Ishikawa (cell line): ENCODE measurements around the gene CDH23.

Experiments used
- CREB1 ChIP-seq: IDR thresholded peaks from 2 replicates; pipeline ENCODE4 v1.6.1; 2012; ENCODE audit warnings: low read depth
- EGR1 ChIP-seq: IDR thresholded peaks from 2 replicates; pipeline ENCODE4 v1.6.1; 2012
- EP300 ChIP-seq: IDR thresholded peaks from 2 replicates; pipeline ENCODE4 v1.6.1; 2012; ENCODE audit warnings: borderline replicate concordance
- FOXM1 ChIP-seq: IDR thresholded peaks from 2 replicates; pipeline ENCODE4 v1.6.1; 2012; ENCODE audit warnings: low read depth, borderline replicate concordance
- RAD21 ChIP-seq: IDR thresholded peaks from 2 replicates; pipeline ENCODE4 v1.6.1; 2012; ENCODE audit warnings: low read depth
- TAF1 ChIP-seq: IDR thresholded peaks from 2 replicates; pipeline ENCODE4 v1.6.1; 2012; ENCODE audit warnings: low read depth, mild to moderate bottlenecking
- TCF12 ChIP-seq: IDR thresholded peaks from 2 replicates; pipeline ENCODE4 v1.6.1; 2012; ENCODE audit warnings: low read depth
- TEAD4 ChIP-seq: IDR thresholded peaks from 2 replicates; pipeline ENCODE4 v1.6.1; 2012
- ZBTB7A ChIP-seq: IDR thresholded peaks from 2 replicates; pipeline ENCODE4 v1.6.1; 2012; ENCODE audit warnings: low read depth
- TF ChIP-seq, protein P1 (sequence below): IDR thresholded peaks from 2 replicates; pipeline ENCODE4 v1.6.1; 2012; ENCODE audit warnings: low read depth, mild to moderate bottlenecking

DNA sequence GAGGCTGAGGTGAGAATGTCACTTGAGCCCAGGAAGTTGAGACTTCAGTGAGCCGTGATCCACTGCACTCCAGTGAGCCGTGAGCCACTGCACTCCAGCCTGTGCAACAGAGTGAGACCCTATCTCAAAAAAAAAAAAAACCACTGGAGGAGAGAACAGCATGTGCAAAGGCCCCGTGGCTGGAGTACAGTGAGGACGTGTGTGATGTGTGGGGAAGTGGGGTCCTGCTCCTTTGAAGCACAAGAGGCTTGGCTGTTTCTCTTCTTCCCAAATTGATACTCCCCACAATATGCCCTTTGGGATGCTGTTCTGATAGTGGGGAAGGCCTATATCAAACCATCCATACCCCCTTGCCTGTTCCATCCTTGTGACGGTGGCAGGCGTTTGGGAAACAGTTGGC, 254.7 kb downstream of the CDH23 start:
- TF ChIP-seq TAF1 (no peak), TCF12 (no peak), EGR1 (no peak), RAD21 (no peak), TEAD4 (no peak), FOXM1 (no peak), EP300 (no peak), ZBTB7A (no peak), CREB1 (no peak)
- TF ChIP-seq, protein P1, sequence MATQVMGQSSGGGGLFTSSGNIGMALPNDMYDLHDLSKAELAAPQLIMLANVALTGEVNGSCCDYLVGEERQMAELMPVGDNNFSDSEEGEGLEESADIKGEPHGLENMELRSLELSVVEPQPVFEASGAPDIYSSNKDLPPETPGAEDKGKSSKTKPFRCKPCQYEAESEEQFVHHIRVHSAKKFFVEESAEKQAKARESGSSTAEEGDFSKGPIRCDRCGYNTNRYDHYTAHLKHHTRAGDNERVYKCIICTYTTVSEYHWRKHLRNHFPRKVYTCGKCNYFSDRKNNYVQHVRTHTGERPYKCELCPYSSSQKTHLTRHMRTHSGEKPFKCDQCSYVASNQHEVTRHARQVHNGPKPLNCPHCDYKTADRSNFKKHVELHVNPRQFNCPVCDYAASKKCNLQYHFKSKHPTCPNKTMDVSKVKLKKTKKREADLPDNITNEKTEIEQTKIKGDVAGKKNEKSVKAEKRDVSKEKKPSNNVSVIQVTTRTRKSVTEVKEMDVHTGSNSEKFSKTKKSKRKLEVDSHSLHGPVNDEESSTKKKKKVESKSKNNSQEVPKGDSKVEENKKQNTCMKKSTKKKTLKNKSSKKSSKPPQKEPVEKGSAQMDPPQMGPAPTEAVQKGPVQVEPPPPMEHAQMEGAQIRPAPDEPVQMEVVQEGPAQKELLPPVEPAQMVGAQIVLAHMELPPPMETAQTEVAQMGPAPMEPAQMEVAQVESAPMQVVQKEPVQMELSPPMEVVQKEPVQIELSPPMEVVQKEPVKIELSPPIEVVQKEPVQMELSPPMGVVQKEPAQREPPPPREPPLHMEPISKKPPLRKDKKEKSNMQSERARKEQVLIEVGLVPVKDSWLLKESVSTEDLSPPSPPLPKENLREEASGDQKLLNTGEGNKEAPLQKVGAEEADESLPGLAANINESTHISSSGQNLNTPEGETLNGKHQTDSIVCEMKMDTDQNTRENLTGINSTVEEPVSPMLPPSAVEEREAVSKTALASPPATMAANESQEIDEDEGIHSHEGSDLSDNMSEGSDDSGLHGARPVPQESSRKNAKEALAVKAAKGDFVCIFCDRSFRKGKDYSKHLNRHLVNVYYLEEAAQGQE, result no peak
